Calu3 (cell line): ENCODE data around the gene ATXN7L1. TPM values are rescaled to one million over a fixed set of nuclear protein-coding genes. Genes with fewer than 3 reads are reported as not detected.
A peak's percentile ranks its signal among the peaks of the same experiment; 100 is the strongest.
"Not testable (repeated sequence)": the region's sequence is repeated elsewhere in the genome, so short reads cannot be mapped to it uniquely, and the experiment has no call there.

Source experiments
- BruUV-seq: library from RNA; stranded (reverse); fragments of 400-500 nt; replicated peaks from 2 replicates; lab custom pipeline; 2021; lab: Mats Ljungman, UMichigan
- CTCF ChIA-PET: fragments of 300-600 bp; sonication (Branson Sonifier 250); formaldehyde crosslinking; loops from one replicate; lab custom pipeline; 2022; ENCODE audit warnings: antibody characterized with exemption; lab: Charles Lee
- DNase-seq: peaks from one replicate; pipeline ENCODE4 v3.0.0; 2022
- H3K27ac Mint-ChIP-seq: one replicate; pipeline ENCODE4 v1.8.0; 2022; ENCODE audit warnings: mixed read lengths; ENCODE audit not compliant: unreplicated experiment
- H3K27me3 Mint-ChIP-seq: one replicate; pipeline ENCODE4 v1.8.0; 2022; ENCODE audit warnings: mixed read lengths; ENCODE audit not compliant: unreplicated experiment
- H3K36me3 Mint-ChIP-seq: one replicate; pipeline ENCODE4 v1.8.0; 2022; ENCODE audit warnings: mild to moderate bottlenecking, moderate library complexity, mixed read lengths; ENCODE audit not compliant: insufficient read depth, unreplicated experiment
- H3K4me1 Mint-ChIP-seq: one replicate; pipeline ENCODE4 v1.8.0; 2022; ENCODE audit warnings: mild to moderate bottlenecking, low read depth, mixed read lengths; ENCODE audit not compliant: unreplicated experiment
- H3K4me3 Mint-ChIP-seq: one replicate; pipeline ENCODE4 v1.8.0; 2022; ENCODE audit warnings: mild to moderate bottlenecking, low read depth, moderate library complexity, mixed read lengths; ENCODE audit not compliant: unreplicated experiment
- H3K9me3 Mint-ChIP-seq: one replicate; pipeline ENCODE4 v1.8.0; 2022; ENCODE audit warnings: low read depth, mixed read lengths; ENCODE audit not compliant: unreplicated experiment
- intact Hi-C: fragments of 100-400 bp; cut with micrococcal nuclease; formaldehyde crosslinking; loops from one replicate; pipeline ENCODE4 v1.10.0; 2022; ENCODE audit not compliant: unreplicated experiment
- total RNA-seq: library from RNA; stranded (reverse); gene quantifications from 2 replicates; pipeline ENCODE4 v1.2.3, GENCODE V29; 2022
- TF ChIP-seq, protein P1 (sequence below): fragments of 200-600 bp; IDR thresholded peaks from one replicate; pipeline ENCODE4 v1.8.0; 2022; ENCODE audit warnings: antibody characterized with exemption; ENCODE audit not compliant: unreplicated experiment

ATXN7L1 gene
- total RNA-seq, 1 experiment from 2014 or later = 12.0 TPM

DNA sequence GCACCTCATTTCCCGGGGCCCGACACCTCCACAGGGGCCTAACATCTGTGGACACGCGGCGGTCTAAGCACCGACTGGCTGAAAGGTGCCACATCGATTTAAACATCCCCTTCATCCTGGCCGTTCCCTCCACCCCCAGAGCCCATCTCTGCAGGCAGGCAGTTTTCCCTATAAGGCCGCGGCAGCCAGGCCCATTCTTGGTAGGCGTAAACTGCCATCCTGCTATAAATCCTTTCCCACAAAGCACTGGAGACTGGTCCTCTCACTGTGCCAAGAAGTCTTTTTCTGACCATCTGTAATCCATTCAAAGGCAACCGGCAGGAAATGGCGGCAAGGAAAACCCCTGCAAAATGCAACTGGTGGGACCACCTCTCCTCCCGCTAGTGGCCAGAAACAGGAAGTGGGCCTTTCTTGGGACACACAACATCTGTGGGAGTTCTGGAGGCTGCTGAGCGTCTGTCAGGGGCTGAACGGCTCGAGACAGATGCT, 22.4 kb downstream of the ATXN7L1 start:
- TF ChIP-seq, protein P1, sequence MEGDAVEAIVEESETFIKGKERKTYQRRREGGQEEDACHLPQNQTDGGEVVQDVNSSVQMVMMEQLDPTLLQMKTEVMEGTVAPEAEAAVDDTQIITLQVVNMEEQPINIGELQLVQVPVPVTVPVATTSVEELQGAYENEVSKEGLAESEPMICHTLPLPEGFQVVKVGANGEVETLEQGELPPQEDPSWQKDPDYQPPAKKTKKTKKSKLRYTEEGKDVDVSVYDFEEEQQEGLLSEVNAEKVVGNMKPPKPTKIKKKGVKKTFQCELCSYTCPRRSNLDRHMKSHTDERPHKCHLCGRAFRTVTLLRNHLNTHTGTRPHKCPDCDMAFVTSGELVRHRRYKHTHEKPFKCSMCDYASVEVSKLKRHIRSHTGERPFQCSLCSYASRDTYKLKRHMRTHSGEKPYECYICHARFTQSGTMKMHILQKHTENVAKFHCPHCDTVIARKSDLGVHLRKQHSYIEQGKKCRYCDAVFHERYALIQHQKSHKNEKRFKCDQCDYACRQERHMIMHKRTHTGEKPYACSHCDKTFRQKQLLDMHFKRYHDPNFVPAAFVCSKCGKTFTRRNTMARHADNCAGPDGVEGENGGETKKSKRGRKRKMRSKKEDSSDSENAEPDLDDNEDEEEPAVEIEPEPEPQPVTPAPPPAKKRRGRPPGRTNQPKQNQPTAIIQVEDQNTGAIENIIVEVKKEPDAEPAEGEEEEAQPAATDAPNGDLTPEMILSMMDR = no peak
- Mint-ChIP-seq H3K27me3 (no peaks in the 10 kb centered on the region), H3K9me3 (no peaks in the 10 kb centered on the region), H3K27ac (no peak overlapping the region), H3K36me3 (no peaks in the 10 kb centered on the region), H3K4me1 (peaks cover 24% of the 10 kb centered on the region), H3K4me3 (no peak overlapping the region)
- no TSS peak for BruUV-seq
- CTCF ChIA-PET = interaction anchor here (0.7 kb wide), 2 partner anchors 11 to 38 kb away, joined by 3 to 5 read pairs; no protein-coding TSS in a partner anchor
- DNase-seq = no peak
- intact Hi-C loops = no loop called here

DNA sequence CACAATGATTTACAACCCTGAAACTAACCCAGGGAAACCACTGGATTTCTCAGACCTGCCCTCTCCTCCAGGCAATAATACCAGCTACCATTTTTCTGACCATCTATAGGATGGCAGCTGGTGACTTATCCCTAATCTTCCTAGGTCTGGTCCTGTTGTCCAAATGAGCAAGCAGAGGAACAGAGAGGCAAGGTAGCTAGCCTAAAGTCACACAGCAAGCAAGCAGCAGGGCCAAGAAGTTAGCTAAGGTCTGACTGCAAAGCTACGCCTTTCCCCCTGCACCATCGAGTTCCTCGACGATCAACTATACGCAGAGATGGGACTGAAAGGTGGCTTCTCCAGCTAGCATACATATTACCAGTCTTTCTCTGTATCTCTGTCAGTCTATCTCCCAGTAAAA, 25.3 kb downstream of the ATXN7L1 start:
- DNase-seq = no peak
- no peak overlapping the region for H3K27ac Mint-ChIP-seq
- H3K4me3 Mint-ChIP-seq = no peak overlapping the region
- H3K9me3 Mint-ChIP-seq = no peaks in the 10 kb centered on the region
- no peaks in the 10 kb centered on the region for H3K36me3 Mint-ChIP-seq
- TF ChIP-seq, protein P1 = no peak
- no peaks in the 10 kb centered on the region for H3K27me3 Mint-ChIP-seq
- BruUV-seq = no TSS peak
- CTCF ChIA-PET = interaction anchor here (0.5 kb wide), 1 partner anchor 314 kb away, joined by 4 read pairs; no protein-coding TSS in a partner anchor
- H3K4me1 Mint-ChIP-seq = peaks cover 18% of the 10 kb centered on the region
- intact Hi-C loops = no loop called here

DNA sequence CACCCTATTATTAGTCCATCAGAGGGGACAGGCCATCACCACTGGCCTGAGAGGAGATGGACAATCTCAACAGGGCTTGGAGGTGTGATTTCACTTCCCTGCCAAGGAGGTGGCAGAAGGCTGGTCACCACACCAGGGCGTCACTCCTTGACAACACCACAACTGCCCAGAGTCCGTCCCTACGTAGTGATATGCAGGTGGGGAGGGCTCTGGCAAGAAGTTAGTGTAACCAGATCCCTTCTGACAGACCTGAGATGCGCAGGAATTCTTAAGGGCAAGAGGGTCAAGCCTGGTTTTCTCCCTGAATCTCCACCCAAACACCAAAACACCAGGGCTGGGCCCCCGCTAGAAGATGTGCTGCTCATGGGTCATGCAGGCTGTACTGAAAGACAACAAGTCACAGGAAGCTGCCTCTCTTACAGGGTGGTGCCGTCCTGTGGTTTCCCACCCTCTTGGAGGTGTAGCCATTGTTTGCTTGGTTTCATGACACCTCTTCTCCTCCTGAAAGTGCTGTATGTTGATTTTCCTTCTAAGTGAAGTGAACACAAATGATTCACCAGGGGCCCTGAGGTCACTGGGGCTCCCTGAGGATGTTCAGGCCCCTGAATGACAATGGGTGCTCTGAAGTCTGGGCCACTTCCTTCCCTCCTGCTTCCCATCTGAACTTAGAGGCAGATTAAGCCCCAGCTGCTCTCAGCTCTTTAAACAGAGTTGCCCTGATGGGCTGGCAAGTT, 27.1 kb downstream of the ATXN7L1 start:
- CTCF ChIA-PET = interaction anchor here (0.6 kb wide), 1 partner anchor 192 kb away, joined by 3 read pairs; no protein-coding TSS in a partner anchor
- BruUV-seq = no TSS peak
- H3K9me3 Mint-ChIP-seq = no peaks in the 10 kb centered on the region
- peak overlapping the region; percentile 11 for H3K27ac Mint-ChIP-seq
- no peak overlapping the region for H3K4me3 Mint-ChIP-seq
- intact Hi-C loops = no loop called here
- TF ChIP-seq, protein P1 = no peak
- H3K4me1 Mint-ChIP-seq = peaks cover 18% of the 10 kb centered on the region
- no peaks in the 10 kb centered on the region for H3K36me3 Mint-ChIP-seq
- H3K27me3 Mint-ChIP-seq = no peaks in the 10 kb centered on the region
- DNase-seq = no peak

DNA sequence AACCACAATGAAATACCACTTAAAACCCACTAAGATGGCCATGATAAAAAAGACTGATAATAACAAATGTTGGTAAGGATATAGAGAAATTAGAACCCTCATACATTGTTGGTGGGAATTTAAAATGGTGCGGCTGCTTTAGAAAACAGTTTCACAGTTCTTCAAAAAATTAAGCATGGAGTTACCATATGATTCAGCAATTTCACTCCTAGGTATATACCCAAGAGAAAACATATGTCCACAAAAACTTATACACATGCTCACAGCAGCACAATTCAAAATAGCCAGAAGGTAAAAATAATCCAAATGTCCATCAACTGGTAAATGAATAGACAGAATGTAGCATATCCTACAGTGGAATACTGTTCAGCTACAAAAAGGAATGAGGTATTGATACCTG, 30.0 kb downstream of the ATXN7L1 start:
- no TSS peak for BruUV-seq
- CTCF ChIA-PET = no interaction called here
- TF ChIP-seq, protein P1 = no peak
- Mint-ChIP-seq H3K27me3 (no peaks in the 10 kb centered on the region), H3K27ac (no peak overlapping the region), H3K9me3 (no peaks in the 10 kb centered on the region), H3K4me1 (peaks cover 10% of the 10 kb centered on the region), H3K4me3 (no peak overlapping the region), H3K36me3 (no peaks in the 10 kb centered on the region)
- intact Hi-C loops = no loop called here
- no peak for DNase-seq

DNA sequence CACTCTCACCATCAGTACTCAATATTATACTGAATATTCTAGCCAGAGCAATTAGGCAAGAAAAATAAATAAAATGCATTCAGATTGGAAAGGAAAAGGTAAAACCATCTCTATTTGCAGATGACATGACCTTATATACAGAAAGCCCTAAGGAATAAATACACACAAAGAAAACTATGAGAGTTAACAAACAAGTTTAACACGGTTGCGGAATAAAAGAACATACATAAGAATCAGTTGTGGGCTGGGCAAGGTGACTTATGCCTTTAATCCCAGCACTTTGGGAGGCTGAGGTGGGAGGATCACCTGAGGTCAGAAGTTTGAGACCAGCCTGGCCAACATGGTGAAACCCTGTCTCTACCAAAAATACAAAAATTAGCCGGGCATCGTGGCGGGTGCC, 31.7 kb downstream of the ATXN7L1 start:
- H3K4me3 Mint-ChIP-seq, H3K9me3 Mint-ChIP-seq, H3K36me3 Mint-ChIP-seq, BruUV-seq, DNase-seq, CTCF ChIA-PET, intact Hi-C loops, H3K27ac Mint-ChIP-seq, H3K4me1 Mint-ChIP-seq, H3K27me3 Mint-ChIP-seq: not testable (repeated sequence)
